ENCODE data around the gene CD300A. TPM values are rescaled to one million over a fixed set of nuclear protein-coding genes. Genes with fewer than 3 reads are reported as not detected.

The CD300A gene
- total RNA-seq, 1 donor from 2014 or later, result 17.5 TPM

DNA sequence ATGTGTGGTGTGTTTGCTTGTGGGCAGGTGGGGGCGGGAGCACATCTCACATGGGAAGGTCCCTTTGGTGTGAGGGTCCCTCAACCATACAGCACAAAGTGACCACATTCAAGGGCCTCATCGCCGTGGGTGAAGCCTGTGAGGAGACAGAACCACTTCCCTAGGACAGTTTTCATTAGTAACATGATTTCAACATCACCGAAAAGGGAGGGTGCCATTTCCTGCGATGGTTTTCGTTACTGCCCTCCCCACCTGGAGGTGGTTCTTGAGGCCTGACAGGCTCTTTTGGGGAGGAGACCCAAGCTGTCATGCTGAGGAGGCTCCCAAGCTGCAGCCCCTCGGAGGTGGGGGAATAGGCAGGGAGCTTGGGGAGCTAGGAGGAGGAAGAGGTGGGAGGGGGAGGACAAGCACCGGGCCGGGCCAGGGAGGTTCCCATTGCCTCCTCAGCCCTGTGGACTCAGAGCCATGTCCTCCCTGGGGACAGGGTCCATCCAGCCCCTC is 55.3 kb downstream of the CD300A start:
- peak overlapping the region; percentile 73 for H3K27ac ChIP-seq
- H3K4me3 ChIP-seq, result no peak overlapping the region
- no peaks in the 10 kb centered on the region for H3K27me3 ChIP-seq
- TF ChIP-seq, protein P1, sequence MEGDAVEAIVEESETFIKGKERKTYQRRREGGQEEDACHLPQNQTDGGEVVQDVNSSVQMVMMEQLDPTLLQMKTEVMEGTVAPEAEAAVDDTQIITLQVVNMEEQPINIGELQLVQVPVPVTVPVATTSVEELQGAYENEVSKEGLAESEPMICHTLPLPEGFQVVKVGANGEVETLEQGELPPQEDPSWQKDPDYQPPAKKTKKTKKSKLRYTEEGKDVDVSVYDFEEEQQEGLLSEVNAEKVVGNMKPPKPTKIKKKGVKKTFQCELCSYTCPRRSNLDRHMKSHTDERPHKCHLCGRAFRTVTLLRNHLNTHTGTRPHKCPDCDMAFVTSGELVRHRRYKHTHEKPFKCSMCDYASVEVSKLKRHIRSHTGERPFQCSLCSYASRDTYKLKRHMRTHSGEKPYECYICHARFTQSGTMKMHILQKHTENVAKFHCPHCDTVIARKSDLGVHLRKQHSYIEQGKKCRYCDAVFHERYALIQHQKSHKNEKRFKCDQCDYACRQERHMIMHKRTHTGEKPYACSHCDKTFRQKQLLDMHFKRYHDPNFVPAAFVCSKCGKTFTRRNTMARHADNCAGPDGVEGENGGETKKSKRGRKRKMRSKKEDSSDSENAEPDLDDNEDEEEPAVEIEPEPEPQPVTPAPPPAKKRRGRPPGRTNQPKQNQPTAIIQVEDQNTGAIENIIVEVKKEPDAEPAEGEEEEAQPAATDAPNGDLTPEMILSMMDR (IDR thresholded peaks at IDR 0.05), result no peak
- intact Hi-C loops (cut with DNase I), result no loop called here
- H3K4me1 ChIP-seq, result no peaks in the 10 kb centered on the region
- no peaks in the 10 kb centered on the region for H3K9me3 ChIP-seq
- no peaks in the 10 kb centered on the region for H3K36me3 ChIP-seq
- ATAC-seq, result peak; percentile 69
- no peak for DNase-seq

DNA sequence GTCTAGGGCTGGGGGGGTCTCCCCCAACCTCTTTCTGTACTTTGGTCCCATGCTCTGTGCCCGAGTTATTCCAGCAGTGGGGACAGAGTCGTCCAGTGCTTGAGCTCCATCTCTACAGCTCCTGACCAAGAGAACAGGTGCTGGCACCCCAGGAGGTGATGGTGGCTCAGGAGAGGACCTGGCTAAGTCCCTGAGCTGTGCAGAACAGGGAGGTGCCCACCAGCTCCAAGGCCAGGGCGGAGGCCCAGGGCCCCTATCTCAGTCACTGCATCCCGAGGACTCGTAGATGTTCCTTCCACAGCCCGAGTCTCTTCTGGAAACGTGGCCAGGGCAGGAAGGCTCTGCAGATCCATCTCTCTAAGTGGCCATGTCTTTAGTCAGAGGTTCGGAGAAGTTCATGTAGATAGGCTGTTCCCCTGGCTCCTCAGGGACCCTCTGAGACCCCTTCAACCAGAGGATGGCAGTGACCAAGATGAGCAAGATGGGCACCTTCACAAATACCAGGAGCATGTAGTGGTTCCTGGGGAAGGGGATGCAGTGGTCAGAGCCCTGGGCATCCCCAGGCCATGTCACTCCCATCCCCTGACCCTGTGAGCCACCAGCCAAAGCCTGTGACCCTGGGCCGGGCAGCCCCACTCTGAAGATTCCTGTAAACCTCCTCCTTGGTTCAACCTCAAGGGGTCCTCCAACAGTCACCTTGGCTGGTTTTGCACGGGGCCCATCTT is 56.1 kb downstream of the CD300A start:
- DNase-seq, result no peak
- TF ChIP-seq, protein P1 (IDR thresholded peaks at IDR 0.05), result no peak
- H3K27ac ChIP-seq, result no peak overlapping the region
- no peak overlapping the region for H3K4me3 ChIP-seq
- H3K36me3 ChIP-seq, result no peaks in the 10 kb centered on the region
- no peaks in the 10 kb centered on the region for H3K9me3 ChIP-seq
- intact Hi-C loops (cut with DNase I), result no loop called here
- ATAC-seq, result no peak
- no peaks in the 10 kb centered on the region for H3K4me1 ChIP-seq
- no peaks in the 10 kb centered on the region for H3K27me3 ChIP-seq

DNA sequence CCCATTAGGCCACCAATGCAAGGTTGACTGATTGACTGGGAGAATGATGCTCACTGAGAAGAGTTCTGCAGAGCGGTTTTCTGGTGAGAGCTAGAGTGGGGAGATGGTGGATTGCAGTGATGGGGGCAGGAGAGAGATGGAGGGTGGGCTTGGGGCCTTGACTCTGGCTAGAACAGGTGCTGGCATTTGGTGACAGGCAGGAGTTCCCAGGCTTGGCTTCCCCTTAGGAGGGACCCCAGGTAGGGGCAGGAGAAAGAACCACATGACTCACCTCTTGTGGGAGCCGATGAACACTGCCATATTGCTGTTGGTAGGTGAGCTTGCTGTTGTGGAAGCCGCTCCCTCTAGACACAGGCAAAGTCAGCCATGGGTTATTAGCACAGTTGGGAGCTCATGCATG is 56.9 kb downstream of the CD300A start:
- DNase-seq (no peak), ATAC-seq (no peak)
- TF ChIP-seq, protein P1 (IDR thresholded peaks at IDR 0.05), result no peak
- no peak overlapping the region for H3K4me3 ChIP-seq
- H3K27me3 ChIP-seq, result no peaks in the 10 kb centered on the region
- no peaks in the 10 kb centered on the region for H3K9me3 ChIP-seq
- intact Hi-C loops (cut with DNase I), result no loop called here
- H3K36me3 ChIP-seq, result no peaks in the 10 kb centered on the region
- H3K4me1 ChIP-seq, result no peaks in the 10 kb centered on the region
- no peak overlapping the region for H3K27ac ChIP-seq

DNA sequence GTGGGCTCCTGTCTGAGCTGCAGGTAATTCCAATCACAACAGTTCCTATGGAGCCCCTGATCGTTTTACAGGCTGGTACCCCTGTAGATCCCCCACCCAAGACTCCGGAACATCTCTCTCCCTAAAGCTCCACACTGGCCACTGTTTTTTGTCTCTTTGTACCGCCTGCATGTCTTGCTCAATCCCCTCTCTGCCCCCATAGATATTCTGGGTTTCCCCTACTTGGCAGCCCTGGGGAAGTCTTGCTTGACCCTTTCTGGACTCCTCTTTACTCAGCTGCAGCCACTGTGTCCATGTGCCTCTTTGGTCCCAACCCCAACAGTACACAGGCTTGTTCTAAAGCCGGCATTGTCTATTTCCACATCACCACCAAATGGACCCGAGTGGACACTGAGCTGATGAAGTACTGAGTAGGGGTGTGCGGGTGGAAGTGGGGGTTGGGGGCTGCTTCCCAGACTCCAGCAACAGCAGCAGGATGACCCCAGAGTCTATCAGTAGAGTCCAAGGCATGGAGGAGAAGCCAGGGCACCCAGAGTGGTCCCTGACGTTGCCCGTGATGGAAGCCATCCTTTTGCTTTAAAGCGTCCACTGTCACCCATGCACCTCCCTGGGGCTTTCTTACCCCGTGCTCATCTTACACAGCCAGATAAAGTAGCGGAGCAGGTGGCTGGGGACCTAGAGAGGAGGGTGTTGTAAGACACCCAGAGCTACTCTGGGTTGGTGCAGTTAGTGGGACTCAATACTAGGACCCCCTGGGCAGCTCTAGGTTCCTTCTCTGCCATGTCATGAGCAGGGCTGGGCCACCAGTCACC is 58.4 kb downstream of the CD300A start:
- Histone ChIP-seq H3K4me3 (no peak overlapping the region), H3K4me1 (no peaks in the 10 kb centered on the region), H3K9me3 (no peaks in the 10 kb centered on the region), H3K27me3 (no peaks in the 10 kb centered on the region), H3K27ac (no peak overlapping the region), H3K36me3 (no peaks in the 10 kb centered on the region)
- ATAC-seq (no peak), DNase-seq (no peak)
- intact Hi-C loops (cut with DNase I), result no loop called here
- TF ChIP-seq, protein P1 (IDR thresholded peaks at IDR 0.05), result no peak

DNA sequence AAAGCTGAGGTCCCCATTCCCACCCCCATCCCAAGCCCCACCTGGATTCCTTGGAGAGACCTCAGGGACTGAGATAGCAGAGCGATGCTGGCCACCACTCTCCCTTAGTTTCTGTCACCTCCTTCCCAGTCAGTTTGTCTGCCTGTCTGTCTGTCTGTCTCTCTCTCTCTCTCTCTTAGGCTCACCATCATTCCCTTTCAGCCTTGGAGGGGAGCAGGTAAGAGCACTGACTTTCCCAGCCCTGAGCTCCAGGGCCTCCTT is 59.0 kb downstream of the CD300A start:
- Histone ChIP-seq H3K36me3 (no peaks in the 10 kb centered on the region), H3K4me1 (no peaks in the 10 kb centered on the region), H3K27me3 (no peaks in the 10 kb centered on the region), H3K9me3 (no peaks in the 10 kb centered on the region), H3K27ac (no peak overlapping the region), H3K4me3 (no peak overlapping the region)
- intact Hi-C loops (cut with DNase I), result no loop called here
- no peak for DNase-seq
- TF ChIP-seq, protein P1 (IDR thresholded peaks at IDR 0.05), result no peak
- ATAC-seq, result no peak
